ENCODE measurements around the gene RPA4. TPM values are rescaled to one million over a fixed set of nuclear protein-coding genes. Genes with fewer than 3 reads are reported as not detected.

RPA4 gene
- total and polyA plus RNA-seq, 10 of the 15 experiments (the other 5 are each of a cell fraction or from before 2014, with no cell fraction given) = 0.20 to 1.3 (median 0.43) TPM

- TF ChIP-seq BCL3 (IDR thresholded peaks at IDR 0.05; ENCODE audit: borderline replicate concordance, insufficient read depth, low read depth, low read length, poor library complexity, severe bottlenecking) = no peak
- TF ChIP-seq STAT1 (conservative IDR thresholded peaks at IDR 0.05) = no peak
- no peak for TF ChIP-seq SP1 (IDR thresholded peaks at IDR 0.05; ENCODE audit: low read depth, low read length)
- no peak for TF ChIP-seq SREBF2 (IDR thresholded peaks at IDR 0.05; ENCODE audit: low read length)
- no peak for TF ChIP-seq HDAC6 (IDR thresholded peaks at IDR 0.05; ENCODE audit: unreplicated experiment)
Measured at GRCh38 chrX:96861218-96861617, 22.5 kb upstream of the RPA4 start (continued).

GRCh38 chrX:96861661-96862060, 22.0 kb upstream of the RPA4 start:
- no peak overlapping the region for H3K27ac ChIP-seq (ENCODE audit: control insufficient read depth, insufficient read depth)
- POLR2A ChIA-PET = interaction anchor here (0.6 kb wide), 1 partner anchor 391 kb away, joined by 3 read pairs; no protein-coding TSS in a partner anchor
- in situ Hi-C loops (cut with MboI) = no loop called here
- H3K9me3 ChIP-seq (replicated peaks; ENCODE audit: control insufficient read depth, insufficient read depth, low read length) = no peaks in the 10 kb centered on the region
- no peaks in the 10 kb centered on the region for H3K27me3 ChIP-seq (replicated peaks in 1 of 2; ENCODE audit: control insufficient read depth in 2 of 2, insufficient read depth in 2 of 2, low read length in 1 of 2)
- no peaks in the 10 kb centered on the region for H3K4me1 ChIP-seq (ENCODE audit: control insufficient read depth, insufficient read depth, low read length)
- H3K4me2 ChIP-seq (ENCODE audit: control insufficient read depth, insufficient read depth) = peak overlapping the region; percentile 28
- RAD21 ChIA-PET (ENCODE audit: unreplicated experiment) = no interaction called here
- H3K79me2 ChIP-seq (ENCODE audit: control insufficient read depth, insufficient read depth, low read length) = no peaks in the 10 kb centered on the region
- intact Hi-C loops (cut with micrococcal nuclease; ENCODE audit: unreplicated experiment) = no loop called here
- BruUV-seq (replicated peaks) = no TSS peak
- CTCF ChIA-PET = no interaction called here
- FAIRE-seq (no peak), DNase-seq (ENCODE audit: low read depth, low spot score) (no peak), ATAC-seq (peak; percentile 17; the same call in 2 of the 3 replicates)
- H3K36me3 ChIP-seq (ENCODE audit: control insufficient read depth in 2 of 2, insufficient read depth in 2 of 2, low read length in 1 of 2) = no peaks in the 10 kb centered on the region
- H3K4me3 ChIP-seq = no peak overlapping the region
- 29% methylated on average over 4 of the region's 4 CpGs for WGBS (ENCODE audit: insufficient coverage, insufficient replicate concordance, low lambda C conversion rate, missing lambda C conversion rate)
- no peaks in the 10 kb centered on the region for H4K20me1 ChIP-seq (ENCODE audit: control insufficient read depth, insufficient read depth)
- no peak overlapping the region for H2AFZ ChIP-seq (ENCODE audit: control insufficient read depth, low read depth, low read length)
- SMC1A ChIA-PET (ENCODE audit: uncharacterized antibody, unreplicated experiment) = no interaction called here
- H3K9ac ChIP-seq (ENCODE audit: control insufficient read depth, insufficient read depth, low read length) = no peak overlapping the region
- no peak for TF ChIP-seq PRDM15 (CRISPR knock-in tag; IDR thresholded peaks at IDR 0.05)
- no peak for TF ChIP-seq MTA3 (IDR thresholded peaks at IDR 0.05; ENCODE audit: borderline replicate concordance, low read length)
- TF ChIP-seq ZBTB11 (CRISPR knock-in tag; IDR thresholded peaks at IDR 0.05) = no peak
- TF ChIP-seq BCLAF1 (IDR thresholded peaks at IDR 0.05) = no peak
- no peak for TF ChIP-seq ZZZ3 (IDR thresholded peaks at IDR 0.05; ENCODE audit: control insufficient read depth, insufficient read length, low read depth)
